ENCODE measurements around the gene FNBP1.
A peak's percentile ranks its signal among the peaks of the same experiment; 100 is the strongest.

Gene FNBP1

GRCh38 chr9:130042885-130043653, at the start of gene FNBP1:
FNBP1 (minus strand) TSS chr9:130043189; CDS start chr9:130042975, 214 bp downstream.
- peak; percentile 70 for DNase-seq

DNA sequence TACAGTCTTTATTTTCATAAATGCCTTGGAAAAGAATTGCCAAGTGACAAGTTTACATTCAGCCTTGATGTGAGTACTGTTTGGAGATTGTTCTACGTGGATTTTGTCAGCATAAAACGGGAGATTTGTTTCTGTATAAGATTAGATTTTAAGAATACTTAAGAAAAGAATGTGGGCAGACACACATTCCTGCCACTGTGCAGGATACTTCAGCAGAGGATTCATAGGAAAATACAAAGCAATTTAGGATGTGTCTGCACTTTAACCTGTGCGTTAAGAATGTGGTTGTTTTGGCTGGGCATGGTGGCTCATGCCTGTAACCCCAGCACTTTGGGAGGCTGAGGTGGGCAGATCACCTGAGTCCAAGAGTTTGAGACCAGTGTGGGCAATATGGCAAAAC, 47.9 kb upstream of the FNBP1 start:
- no peak for DNase-seq

- DNase-seq = no peak
These were observed 46.2 kb upstream of the FNBP1 start for GRCh38 chr9:130089141-130089540.

DNA sequence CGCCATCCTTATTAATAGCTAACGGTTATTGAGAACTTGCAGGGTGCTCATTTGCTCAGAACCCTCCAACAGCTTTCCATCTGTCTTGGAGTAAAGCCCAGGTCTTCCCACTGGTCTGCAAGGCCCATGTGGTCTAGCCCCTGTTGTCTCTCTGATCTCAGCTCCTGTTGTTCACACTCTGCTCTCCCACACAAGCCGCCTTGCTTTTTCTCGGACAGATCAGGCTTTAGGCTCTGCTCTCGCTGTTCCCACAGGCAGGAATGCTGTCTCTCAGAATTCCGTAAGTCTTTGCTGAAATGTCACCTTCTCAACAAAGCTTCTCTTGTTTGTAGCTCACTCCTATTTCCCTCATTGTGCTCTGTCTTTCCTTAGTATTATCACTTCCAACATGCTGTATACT, 45.1 kb upstream of the FNBP1 start:
- DNase-seq = no peak

DNA sequence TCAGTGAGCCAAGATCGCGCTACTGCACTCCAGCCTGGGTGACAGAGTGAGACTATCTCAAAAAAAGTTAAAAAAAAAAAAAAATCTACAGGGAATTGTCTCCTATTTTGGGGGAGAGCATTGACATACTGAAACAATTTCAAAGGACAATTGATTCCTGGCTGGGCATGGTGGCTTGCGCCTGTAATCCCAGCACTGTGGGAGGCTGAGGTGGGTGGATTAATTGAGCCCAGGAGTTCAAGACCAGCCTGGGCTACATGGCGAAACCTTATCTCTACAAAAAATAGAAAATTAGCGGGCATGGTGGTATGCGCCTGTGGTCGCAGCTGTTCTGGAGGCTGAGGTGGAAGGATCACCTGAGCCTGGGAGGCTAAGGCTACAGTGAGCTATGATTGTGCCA, 41.3 kb upstream of the FNBP1 start:
- no peak for DNase-seq

DNA sequence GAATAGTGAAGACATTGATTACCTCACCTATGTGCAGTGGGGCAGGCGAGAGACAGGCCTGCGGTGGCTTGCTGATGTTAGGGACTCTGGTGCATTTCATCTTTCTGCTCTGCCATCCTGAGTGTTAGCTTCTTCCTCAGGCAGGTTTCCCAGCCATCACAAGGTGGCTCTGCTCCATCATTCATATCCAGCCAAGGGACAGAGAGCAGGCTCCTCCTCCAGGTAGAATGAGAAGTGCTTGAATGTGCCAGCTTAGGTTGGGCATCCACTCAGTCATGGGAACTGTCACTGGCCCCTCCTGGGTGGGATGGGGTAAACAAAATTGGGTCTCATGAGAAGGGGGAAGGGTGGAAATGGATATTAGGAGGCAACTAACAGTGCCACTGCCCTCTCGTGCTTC, 35.6 kb upstream of the FNBP1 start:
- DNase-seq = no peak

GRCh38 chr9:130073373-130073772, 30.4 kb upstream of the FNBP1 start:
- DNase-seq = no peak

DNA sequence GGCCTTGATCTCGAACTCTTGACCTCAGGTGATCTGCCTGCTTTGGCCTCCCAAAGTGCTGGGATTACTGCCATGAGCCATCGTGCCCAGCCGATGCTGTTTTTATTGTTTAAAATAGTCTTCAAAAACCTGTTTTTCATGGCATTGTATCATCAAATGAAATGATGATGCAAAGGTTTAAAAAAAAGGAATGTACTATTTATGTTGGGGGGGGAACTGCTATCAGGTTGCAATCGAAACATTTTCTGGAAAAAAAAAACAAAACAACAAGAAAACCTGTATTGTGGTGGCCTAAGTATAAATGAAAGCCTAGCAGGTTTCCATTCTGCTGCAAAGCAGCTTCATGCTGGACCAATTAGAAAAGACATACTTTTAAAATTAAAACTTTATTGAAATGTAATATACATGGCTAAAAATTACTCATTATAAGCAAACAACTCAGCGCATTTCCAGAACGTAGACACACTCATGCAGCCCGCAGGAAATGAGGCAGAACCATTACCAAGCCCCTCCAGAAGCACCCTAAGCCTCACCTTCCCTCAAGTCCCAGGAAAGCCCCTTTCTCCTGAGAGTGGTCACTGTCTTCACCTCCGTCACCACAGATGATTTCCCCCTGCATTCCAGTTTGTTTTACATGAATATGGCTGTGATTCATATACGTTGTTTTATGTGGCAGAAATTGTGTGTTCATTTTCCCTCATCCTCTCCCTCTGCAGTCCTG, 29.7 kb upstream of the FNBP1 start:
- no peak for DNase-seq

GRCh38 chr9:130069048-130069447, 26.1 kb upstream of the FNBP1 start:
- no peak for DNase-seq

- no peak for DNase-seq
These were observed 21.6 kb upstream of the FNBP1 start for GRCh38 chr9:130064621-130065020.

- no peak for DNase-seq
These were observed 19.8 kb upstream of the FNBP1 start for GRCh38 chr9:130062750-130063149.

GRCh38 chr9:130060296-130060695, 17.3 kb upstream of the FNBP1 start:
- no peak for DNase-seq

- no peak for DNase-seq
These were observed 15.9 kb upstream of the FNBP1 start for GRCh38 chr9:130058887-130059286.

GRCh38 chr9:130058154-130058553, 15.2 kb upstream of the FNBP1 start:
- DNase-seq = no peak

DNA sequence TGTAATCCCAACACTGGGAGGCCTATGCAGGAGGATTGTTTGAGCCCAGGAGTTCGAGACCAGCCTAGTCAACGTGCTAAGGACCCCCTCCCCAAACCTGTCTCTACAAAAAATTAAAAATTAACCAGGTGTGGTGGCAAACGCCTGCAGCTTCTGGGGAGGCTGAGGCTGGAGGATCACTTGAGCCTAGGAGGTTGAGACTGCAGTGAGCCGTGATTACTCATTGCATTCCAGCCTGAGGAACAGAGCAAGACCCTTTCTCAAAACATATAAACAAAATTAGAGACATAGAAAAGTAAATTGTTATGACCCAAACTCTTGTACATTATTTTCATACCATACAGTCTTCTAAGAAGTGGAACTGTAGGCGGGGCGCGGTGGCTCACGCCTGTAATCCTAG, 11.8 kb upstream of the FNBP1 start:
- DNase-seq = no peak

GRCh38 chr9:130054325-130054786, 11.4 kb upstream of the FNBP1 start:
- no peak for DNase-seq

GRCh38 chr9:130053504-130054324, 10.7 kb upstream of the FNBP1 start, which contains the start of gene GPR107:
GPR107 (plus strand) TSS chr9:130053906; CDS start chr9:130053933, 27 bp downstream.
- DNase-seq = peak; percentile 54

GRCh38 chr9:130053109-130053503, 10.1 kb upstream of the FNBP1 start:
- no peak for DNase-seq

DNA sequence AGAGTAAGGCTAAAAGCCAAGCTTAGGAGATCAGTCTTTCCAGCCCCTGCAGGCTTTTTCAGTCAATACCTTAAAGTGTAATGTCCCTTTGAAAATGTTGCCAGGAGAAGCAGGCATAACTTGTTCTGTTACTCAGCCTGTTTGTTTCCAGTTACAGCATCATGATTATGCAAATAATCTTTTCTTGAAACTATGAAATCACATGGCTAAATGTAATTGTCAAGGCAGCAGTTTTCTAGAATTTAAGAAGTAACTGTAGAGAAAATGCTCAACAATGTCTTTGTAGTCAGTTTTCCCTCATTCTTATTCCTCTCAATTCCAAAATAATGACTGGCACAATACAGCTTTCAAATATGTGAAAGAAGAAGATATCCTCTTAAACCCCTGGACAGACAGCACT, 8.9 kb upstream of the FNBP1 start:
- DNase-seq = no peak

DNA sequence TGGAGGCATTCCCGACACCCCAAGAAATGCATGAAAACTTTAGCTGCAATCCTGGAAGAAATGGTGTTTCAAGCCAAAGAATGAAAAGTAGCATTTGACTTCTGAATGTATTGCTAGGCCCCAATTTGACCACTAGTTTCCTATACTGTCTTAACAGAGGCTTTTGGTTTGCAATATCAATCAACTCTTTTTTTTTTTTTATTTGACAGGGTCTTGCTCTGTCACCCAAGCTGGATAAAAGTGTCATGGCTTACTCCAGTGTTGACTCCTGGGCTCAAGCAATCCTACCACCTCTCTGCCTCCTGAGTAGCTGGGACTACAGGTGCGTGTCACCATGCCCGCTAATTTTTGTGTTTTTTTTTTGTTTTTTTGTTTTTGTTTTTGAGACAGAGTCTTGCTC, 7.5 kb upstream of the FNBP1 start:
- no peak for DNase-seq

GRCh38 chr9:130049431-130050210, 6.6 kb upstream of the FNBP1 start:
- no peak for DNase-seq

DNA sequence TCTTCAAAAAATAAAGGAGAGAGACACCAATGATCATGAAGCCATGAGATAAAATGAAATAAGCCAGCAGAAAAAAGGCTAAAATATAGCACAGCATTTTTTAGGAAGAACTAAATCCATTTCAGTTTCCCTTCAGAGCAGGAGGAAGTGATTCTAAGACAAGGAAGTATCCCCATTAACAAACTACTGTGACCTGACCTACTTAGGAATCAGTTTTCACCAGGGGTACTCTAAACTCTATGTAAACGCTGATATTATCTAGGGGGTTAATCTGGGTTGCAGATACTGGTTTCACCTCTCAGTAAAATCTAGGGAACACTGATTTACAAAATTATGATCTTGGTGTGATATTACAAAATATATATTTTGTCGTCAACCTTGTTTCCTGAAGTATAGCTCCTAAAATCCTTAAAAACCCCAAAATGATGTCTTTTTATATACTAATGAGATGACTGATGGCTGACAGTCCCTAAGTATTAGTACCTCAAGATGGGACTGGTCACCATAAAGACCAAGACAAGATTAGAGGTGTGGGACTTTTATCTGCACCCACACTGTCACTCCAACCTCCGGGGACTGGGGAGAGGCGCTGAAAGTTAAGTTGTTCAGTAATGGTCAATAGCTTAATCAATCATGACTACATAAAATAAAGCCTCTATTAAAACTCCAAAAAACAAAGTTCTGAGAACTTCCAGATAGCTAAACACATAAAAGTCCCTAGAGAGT, 2.9 kb upstream of the FNBP1 start:
- no peak for DNase-seq
